ENCODE measurements around the gene LRRC59.
"Not testable (repeated sequence)": the region's sequence is repeated elsewhere in the genome, so short reads cannot be mapped to it uniquely, and the experiment has no call there.

LRRC59 gene

DNA sequence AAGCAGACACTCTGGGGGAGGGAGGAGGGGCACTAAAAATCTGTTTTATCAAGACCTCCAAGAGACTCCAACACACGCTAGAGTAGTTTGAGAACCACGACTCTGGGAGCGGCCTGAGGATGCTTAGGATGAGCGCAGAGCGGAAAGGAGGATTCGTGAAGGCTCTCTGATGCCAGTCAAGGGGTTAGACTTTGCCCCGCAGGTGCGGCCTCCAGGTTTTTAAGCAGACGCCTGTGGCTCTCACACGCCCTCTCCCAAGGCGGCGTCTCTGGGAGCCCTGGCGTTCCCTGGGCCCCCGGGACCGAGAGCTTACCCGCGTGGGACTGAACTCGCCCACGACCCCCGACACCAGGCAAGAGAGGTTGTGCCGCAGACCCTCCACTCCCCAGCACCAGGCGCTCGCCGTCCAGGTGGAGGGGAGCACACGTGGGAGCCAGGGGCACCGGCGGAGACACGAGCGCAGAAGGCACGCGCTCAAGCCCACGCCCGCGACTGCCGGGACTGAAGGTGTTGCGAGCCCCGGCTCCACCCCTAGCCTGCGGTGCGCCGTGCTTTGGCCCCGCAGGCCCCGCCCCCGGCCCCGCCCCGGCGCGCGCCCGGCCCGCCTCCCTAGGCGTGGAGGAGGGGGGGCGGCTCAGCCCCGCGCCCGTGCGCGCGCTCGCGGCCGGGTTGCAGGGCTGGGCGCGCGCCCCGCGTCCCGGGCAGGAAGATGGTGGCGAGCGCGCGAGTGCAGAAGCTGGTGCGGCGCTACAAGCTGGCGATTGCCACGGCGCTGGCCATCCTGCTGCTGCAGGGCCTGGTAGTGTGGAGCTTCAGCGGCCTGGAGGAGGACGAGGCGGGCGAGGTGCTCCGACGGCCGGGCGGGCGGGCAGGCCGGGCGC, 51.7 kb downstream of the LRRC59 start, which contains the start of gene XYLT2:
TSS of gene XYLT2 (plus strand) at position 695 of the 881 bp plus-strand sequence. CDS start at position 710, 15 bp downstream.
- DNase-seq: peak; percentile 72

DNA sequence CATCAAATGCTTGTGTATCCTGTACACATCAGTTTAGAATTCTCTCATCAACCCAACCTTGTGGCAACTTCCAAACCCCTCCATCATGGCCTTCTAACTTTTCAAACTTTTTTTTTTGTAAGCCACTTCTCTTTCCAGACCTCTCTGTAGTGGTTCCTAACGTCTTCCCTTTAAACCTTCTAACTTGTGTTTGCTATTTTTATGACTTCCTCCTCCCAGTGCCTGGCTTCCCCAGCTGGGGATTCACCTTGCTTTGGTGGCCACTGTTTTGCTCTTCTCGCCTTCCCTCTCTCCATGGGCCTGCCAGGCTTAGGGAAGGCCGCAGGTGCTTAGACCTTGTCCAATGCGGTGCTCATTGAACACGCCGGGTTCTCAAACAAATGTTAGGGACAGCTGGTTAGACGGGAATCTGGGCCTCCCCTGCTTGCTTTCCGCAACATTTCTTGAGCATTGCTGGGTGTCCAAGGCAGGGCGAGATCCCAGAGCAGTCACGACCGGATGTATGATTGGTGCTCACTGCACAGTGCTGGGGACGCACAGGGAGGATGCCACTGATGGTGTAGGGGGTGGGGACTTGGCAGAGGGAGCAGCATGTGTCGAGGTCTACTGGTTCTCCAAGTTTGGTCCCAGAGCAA, 52.5 kb downstream of the LRRC59 start:
- DNase-seq: no peak

DNA sequence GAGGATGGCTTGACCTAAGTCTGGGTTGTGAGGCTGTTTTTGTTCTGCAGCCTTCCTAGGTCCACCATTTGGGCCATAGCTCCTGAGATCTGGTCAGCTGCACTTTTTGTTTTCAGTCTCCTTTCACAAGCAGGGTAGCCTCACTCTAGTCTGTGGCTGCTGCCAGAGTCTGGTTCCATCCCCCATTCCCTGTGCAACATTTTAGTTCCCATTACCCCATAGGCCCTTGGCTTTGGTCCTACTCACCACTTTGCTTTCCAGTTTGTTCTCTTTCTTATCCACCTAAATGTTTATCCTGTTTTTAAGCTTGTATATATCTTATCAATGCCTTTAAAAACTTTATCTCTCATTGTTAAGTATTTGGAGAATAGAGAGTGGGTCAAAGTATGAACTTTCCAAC, 57.9 kb downstream of the LRRC59 start:
- no peak for DNase-seq

DNA sequence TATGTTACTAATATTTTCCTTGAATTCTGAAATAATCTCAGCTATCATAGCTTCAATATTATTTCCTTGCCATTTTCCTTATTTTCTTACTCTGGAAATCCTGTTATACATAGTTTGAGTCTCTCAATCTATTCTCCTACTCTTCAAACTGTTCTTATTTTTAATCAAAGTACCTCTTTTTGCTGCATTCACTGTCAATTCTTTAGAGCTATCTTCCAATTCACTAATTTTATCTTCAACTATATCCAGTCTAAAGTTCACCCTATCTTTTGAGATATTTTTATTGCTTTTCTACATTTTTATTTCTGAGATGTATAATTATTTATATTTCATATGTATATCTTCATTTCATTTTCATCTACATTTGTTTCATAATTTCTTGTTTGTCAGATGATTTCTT, 58.7 kb downstream of the LRRC59 start:
- no peak for DNase-seq

DNA sequence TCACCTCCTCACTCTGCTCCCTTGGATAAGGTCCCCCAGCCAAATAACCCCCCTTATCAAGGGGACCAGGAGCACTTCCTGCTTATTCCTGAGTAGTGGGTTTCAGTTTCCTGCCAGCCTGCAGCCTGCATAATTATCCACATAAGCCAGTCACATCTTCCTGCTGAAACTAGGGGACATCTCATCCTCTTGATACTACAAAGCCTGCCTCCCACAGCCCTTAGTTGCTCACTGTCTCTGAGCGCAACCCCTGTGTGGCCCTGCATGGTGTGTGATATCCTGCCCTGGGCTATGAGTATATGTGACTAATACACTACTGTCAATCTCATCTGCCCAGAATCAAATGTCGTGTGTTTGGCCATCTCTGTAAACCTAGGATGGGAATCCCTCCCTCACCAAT, 59.4 kb downstream of the LRRC59 start:
- DNase-seq: no peak

DNA sequence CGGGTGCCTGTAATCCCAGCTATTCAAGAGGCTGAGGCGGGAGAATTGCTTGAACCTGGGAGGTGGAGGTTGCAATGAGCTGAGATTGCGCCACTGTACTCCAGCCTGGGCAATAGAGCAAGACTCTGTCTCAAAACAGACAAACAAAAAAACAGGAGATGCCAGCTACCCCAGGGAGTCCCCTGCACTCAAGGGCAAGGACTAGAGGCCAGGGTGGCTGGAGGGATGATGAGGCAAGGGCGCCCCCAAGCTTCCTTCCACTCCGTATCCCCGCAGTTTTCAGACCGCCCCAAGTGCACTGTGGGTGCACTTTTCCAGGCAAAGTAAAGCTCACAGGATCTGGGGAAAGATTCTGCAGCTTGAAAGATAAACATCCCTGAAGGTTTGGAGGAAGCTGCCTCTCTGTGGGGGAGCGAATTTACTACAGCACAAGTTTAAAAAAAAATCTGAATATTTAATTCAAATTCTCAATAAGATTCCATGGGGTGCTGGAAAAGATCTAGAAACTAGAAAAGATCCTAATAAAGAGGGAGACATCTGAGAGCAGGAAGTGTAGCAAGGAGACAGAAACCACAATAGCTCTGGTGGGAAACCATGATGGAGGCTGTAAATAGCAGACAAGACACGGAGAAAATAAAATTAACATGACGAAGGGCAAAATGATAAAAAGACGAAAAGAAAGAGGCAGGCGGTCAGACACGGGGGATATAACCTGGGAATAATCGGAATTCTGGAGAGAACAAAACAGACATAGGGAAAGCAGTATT, 63.8 kb downstream of the LRRC59 start:
- DNase-seq: not testable (repeated sequence)

DNA sequence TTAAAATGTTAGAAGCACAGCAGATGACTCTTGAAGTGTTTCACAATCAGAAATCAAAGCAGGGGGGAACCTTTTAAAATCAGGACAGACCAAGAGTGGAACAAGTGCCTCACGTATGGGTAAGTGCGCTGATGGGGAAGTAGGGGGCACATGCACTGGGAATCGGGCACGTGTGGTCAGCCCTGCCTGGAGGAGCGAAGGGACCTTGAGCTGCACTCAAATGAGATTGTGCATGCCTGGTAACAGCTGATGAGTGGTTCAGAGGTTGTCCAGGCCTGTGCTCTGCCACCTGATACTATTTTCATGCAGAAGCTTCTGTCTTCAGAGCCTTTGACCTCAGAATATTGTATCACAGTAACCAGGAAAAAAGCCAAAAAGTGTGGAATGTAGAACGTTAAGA, 65.1 kb downstream of the LRRC59 start:
- no peak for DNase-seq
